ENCODE data around the gene RNF13. TPM values are rescaled to one million over a fixed set of nuclear protein-coding genes. Genes with fewer than 3 reads are reported as not detected.

RNF13 gene
- total and polyA plus RNA-seq, 2 donors (not counting 1 experiment from before 2014, with no cell fraction given): 57.4 to 81.7 TPM

GRCh38 chr3:149989307-149989706, 176.3 kb downstream of the RNF13 start:
- H2AFZ ChIP-seq (ENCODE audit: low read length): no peak overlapping the region
- H3K27ac ChIP-seq (ENCODE audit: insufficient read depth, low read length): no peak overlapping the region
- H3K4me2 ChIP-seq (ENCODE audit: extremely low read depth, insufficient read depth, low read length): no peak overlapping the region
- H3K4me1 ChIP-seq (ENCODE audit: control insufficient read depth, extremely low read depth, insufficient read depth, low read length): no peaks in the 10 kb centered on the region
- no peak overlapping the region for H3K9ac ChIP-seq (ENCODE audit: insufficient read depth, low read length)
- no peaks in the 10 kb centered on the region for H3K27me3 ChIP-seq (ENCODE audit: control insufficient read depth, insufficient read depth, low read length)
- H3K79me2 ChIP-seq (ENCODE audit: control insufficient read depth, insufficient read depth, low read length): no peaks in the 10 kb centered on the region
- H3K9me3 ChIP-seq (ENCODE audit: control insufficient read depth, insufficient read depth, low read depth, low read length): no peaks in the 10 kb centered on the region
- no peak overlapping the region for H3K4me3 ChIP-seq (replicated peaks in 1 of 4; ENCODE audit: control extremely low read depth in 1 of 4, insufficient read depth in 1 of 4, low read depth in 3 of 4, low read length in 4 of 4)
- no peaks in the 10 kb centered on the region for H3K36me3 ChIP-seq (ENCODE audit: control insufficient read depth, insufficient read depth, low read length)
- TF ChIP-seq CTCF (conservative IDR thresholded peaks at IDR 0.05 in 1 of 2, IDR thresholded peaks at IDR 0.05 in 1 of 2; ENCODE audit: low read depth in 1 of 2, low read length in 2 of 2) (no peak), EZH2 (IDR thresholded peaks at IDR 0.05; ENCODE audit: low read length, missing control alignments) (no peak)
- no peaks in the 10 kb centered on the region for H4K20me1 ChIP-seq (ENCODE audit: control insufficient read depth, extremely low read depth, insufficient read depth, low read length)
- no peak for DNase-seq (ENCODE audit: low read depth in 2 of 2)

DNA sequence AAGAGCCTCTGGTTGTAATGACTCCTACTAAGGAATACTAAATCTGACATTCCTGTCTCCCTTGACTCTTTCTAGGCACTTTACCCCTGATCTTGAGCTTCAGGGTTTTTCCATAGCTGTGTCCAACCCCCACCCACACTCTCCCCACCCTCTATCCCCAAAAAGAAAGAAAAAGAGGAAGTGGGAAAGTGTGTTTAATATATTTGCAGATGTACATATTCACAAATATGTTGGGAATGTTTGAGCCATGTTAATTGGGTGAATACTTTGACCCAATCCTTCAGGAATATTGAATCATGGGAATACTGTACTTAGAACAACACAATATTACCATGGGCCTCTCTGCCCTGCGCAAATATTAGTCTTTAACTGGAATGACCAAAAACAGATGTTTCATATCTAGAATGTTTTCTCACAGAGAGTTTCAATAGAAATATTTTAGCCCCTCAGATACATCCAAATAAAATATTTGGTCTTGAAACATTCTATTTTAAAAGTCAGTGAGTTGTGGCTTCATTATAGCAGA, 177.5 kb downstream of the RNF13 start:
- Histone ChIP-seq H3K79me2 (ENCODE audit: control insufficient read depth, insufficient read depth, low read length) (no peaks in the 10 kb centered on the region), H3K9me3 (ENCODE audit: control insufficient read depth, insufficient read depth, low read depth, low read length) (no peaks in the 10 kb centered on the region), H3K27ac (ENCODE audit: insufficient read depth, low read length) (no peak overlapping the region), H3K9ac (ENCODE audit: insufficient read depth, low read length) (no peak overlapping the region), H4K20me1 (ENCODE audit: control insufficient read depth, extremely low read depth, insufficient read depth, low read length) (no peaks in the 10 kb centered on the region), H3K36me3 (ENCODE audit: control insufficient read depth, insufficient read depth, low read length) (no peaks in the 10 kb centered on the region), H3K4me3 (replicated peaks in 1 of 4; ENCODE audit: control extremely low read depth in 1 of 4, insufficient read depth in 1 of 4, low read depth in 3 of 4, low read length in 4 of 4) (no peak overlapping the region), H3K4me2 (ENCODE audit: extremely low read depth, insufficient read depth, low read length) (no peak overlapping the region), H3K4me1 (ENCODE audit: control insufficient read depth, extremely low read depth, insufficient read depth, low read length) (no peaks in the 10 kb centered on the region), H2AFZ (ENCODE audit: low read length) (no peak overlapping the region), H3K27me3 (ENCODE audit: control insufficient read depth, insufficient read depth, low read length) (no peaks in the 10 kb centered on the region)
- no peak for TF ChIP-seq EZH2 (IDR thresholded peaks at IDR 0.05; ENCODE audit: low read length, missing control alignments)
- peak; percentile 15 to 18 for DNase-seq (ENCODE audit: low read depth in 2 of 2)

- H3K4me1 ChIP-seq (ENCODE audit: control insufficient read depth, extremely low read depth, insufficient read depth, low read length): no peaks in the 10 kb centered on the region
- no peaks in the 10 kb centered on the region for H4K20me1 ChIP-seq (ENCODE audit: control insufficient read depth, extremely low read depth, insufficient read depth, low read length)
- no peaks in the 10 kb centered on the region for H3K27me3 ChIP-seq (ENCODE audit: control insufficient read depth, insufficient read depth, low read length)
- H3K4me3 ChIP-seq (replicated peaks in 1 of 4; ENCODE audit: control extremely low read depth in 1 of 4, insufficient read depth in 1 of 4, low read depth in 3 of 4, low read length in 4 of 4): no peak overlapping the region
- no peak for DNase-seq (ENCODE audit: low read depth in 2 of 2)
- no peak overlapping the region for H3K9ac ChIP-seq (ENCODE audit: insufficient read depth, low read length)
- no peaks in the 10 kb centered on the region for H3K36me3 ChIP-seq (ENCODE audit: control insufficient read depth, insufficient read depth, low read length)
- H3K27ac ChIP-seq (ENCODE audit: insufficient read depth, low read length): no peak overlapping the region
- no peak overlapping the region for H2AFZ ChIP-seq (ENCODE audit: low read length)
- H3K79me2 ChIP-seq (ENCODE audit: control insufficient read depth, insufficient read depth, low read length): no peaks in the 10 kb centered on the region
- no peak for TF ChIP-seq EZH2 (IDR thresholded peaks at IDR 0.05; ENCODE audit: low read length, missing control alignments)
- TF ChIP-seq CTCF (conservative IDR thresholded peaks at IDR 0.05 in 1 of 2, IDR thresholded peaks at IDR 0.05 in 1 of 2; ENCODE audit: low read depth in 1 of 2, low read length in 2 of 2): no peak
- H3K4me2 ChIP-seq (ENCODE audit: extremely low read depth, insufficient read depth, low read length): no peak overlapping the region
- no peaks in the 10 kb centered on the region for H3K9me3 ChIP-seq (ENCODE audit: control insufficient read depth, insufficient read depth, low read depth, low read length)
These were observed 179.5 kb downstream of the RNF13 start for GRCh38 chr3:149992416-149993058.

All from fibroblast of lung (primary cell).